Suprapubic skin (tissue), 3 donors: Measurements from ENCODE around the gene SRGAP1.

Experiments used
- POLR2A ChIP-seq, 2 donors: fragments of 450-650 bp; IDR thresholded peaks; one replicate each; pipeline ENCODE4 v1.6.1; 2017; ENCODE audit warnings: antibody characterized with exemption in 2 of 2, mild to moderate bottlenecking in 2 of 2, moderate library complexity in 2 of 2
- TF ChIP-seq, protein P1 (sequence below), 2 donors: fragments of 200-600 bp in 1 of 2; fragments of 450-650 bp in 1 of 2; sonication (generic) in 1 of 2; IDR thresholded peaks; one replicate each; pipeline ENCODE4 v1.5.1; 2016 to 2019; ENCODE audit warnings: antibody characterized with exemption in 2 of 2, mild to moderate bottlenecking in 1 of 2, moderate library complexity in 1 of 2

DNA sequence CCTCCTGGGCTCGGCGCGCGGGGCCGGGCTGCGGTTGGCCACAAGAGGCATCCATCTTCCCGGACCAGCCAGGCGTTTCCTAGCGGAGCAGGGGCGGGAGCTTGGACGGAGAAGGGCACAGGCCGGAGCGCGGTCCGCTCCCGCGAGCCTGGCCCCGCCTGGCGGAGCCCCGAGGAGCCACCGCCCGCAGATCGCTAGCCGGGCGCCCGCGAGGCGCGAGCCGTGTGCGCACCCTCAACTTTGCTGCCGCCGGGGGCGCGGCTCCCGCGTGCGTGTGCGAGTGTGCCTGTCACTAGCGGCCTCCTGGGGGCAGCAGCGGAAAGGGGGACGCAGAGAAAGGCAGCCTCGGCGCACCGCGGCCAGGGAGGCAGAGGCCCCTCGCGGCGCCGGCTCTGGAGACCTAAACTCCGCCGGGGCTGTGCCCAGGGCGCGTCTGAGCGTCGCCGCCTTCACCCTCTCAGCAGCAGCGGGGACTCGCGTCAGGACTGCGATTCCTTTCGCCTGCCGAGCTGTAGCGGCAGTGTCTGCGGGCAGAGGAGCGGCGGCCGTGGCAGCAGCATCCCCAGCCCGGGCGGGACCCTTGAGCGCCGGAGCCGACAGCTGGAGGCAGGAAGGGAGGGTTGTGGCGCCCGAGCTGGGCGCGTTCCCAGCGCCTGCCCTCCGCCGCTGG, 644 bp upstream of the SRGAP1 start:
- TF ChIP-seq POLR2A (IDR thresholded peaks at IDR 0.05): peak in 1 of 2 donors; percentile 39
- TF ChIP-seq, protein P1, sequence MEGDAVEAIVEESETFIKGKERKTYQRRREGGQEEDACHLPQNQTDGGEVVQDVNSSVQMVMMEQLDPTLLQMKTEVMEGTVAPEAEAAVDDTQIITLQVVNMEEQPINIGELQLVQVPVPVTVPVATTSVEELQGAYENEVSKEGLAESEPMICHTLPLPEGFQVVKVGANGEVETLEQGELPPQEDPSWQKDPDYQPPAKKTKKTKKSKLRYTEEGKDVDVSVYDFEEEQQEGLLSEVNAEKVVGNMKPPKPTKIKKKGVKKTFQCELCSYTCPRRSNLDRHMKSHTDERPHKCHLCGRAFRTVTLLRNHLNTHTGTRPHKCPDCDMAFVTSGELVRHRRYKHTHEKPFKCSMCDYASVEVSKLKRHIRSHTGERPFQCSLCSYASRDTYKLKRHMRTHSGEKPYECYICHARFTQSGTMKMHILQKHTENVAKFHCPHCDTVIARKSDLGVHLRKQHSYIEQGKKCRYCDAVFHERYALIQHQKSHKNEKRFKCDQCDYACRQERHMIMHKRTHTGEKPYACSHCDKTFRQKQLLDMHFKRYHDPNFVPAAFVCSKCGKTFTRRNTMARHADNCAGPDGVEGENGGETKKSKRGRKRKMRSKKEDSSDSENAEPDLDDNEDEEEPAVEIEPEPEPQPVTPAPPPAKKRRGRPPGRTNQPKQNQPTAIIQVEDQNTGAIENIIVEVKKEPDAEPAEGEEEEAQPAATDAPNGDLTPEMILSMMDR (IDR thresholded peaks at IDR 0.05): peak; percentile 87 to 95
